Mammary epithelial cell (primary cell): Measurements from ENCODE around the gene HTR4.
"Not testable (repeated sequence)": the region's sequence is repeated elsewhere in the genome, so short reads cannot be mapped to it uniquely, and the experiment has no call there.

Experiments
- EZH2 ChIP-seq: IDR thresholded peaks from 2 replicates; pipeline ENCODE4 v1.6.1; 2012; ENCODE audit warnings: low read length, inconsistent platforms, borderline replicate concordance
- TF ChIP-seq, protein P1 (sequence below), 2 donors: IDR thresholded peaks in 1 of 2; conservative IDR thresholded peaks in 1 of 2; 2 replicates each; pipeline ENCODE4 v1.5.1; 2011 to 2012; ENCODE audit warnings: inconsistent platforms in 2 of 2, low read length in 2 of 2, mild to moderate bottlenecking in 2 of 2, control low read depth in 1 of 2, low read depth in 1 of 2; ENCODE audit not compliant: insufficient read depth in 1 of 2; ENCODE audit errors: extremely low read depth in 1 of 2

DNA sequence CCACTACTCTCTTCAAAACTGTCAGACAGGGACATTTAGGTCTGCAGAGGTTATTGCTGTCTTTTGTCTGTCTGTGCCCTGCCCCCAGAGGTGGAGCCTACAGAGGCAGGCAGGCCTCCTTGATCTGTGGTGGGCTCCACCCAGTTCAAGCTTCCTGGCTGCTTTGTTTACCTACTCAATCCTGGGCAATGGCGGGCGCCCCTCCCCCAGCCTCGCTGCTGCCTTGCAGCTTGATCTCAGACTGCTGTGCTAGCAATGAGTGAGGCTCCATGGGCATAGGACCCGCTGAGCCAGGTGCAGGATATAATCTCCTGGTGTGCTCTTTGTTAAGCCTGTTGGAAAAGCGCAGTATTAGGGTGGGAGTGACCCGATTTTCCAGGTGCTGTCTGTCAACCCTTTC is 19.4 kb upstream of the HTR4 start:
- TF ChIP-seq EZH2: not testable (repeated sequence)
- TF ChIP-seq, protein P1, sequence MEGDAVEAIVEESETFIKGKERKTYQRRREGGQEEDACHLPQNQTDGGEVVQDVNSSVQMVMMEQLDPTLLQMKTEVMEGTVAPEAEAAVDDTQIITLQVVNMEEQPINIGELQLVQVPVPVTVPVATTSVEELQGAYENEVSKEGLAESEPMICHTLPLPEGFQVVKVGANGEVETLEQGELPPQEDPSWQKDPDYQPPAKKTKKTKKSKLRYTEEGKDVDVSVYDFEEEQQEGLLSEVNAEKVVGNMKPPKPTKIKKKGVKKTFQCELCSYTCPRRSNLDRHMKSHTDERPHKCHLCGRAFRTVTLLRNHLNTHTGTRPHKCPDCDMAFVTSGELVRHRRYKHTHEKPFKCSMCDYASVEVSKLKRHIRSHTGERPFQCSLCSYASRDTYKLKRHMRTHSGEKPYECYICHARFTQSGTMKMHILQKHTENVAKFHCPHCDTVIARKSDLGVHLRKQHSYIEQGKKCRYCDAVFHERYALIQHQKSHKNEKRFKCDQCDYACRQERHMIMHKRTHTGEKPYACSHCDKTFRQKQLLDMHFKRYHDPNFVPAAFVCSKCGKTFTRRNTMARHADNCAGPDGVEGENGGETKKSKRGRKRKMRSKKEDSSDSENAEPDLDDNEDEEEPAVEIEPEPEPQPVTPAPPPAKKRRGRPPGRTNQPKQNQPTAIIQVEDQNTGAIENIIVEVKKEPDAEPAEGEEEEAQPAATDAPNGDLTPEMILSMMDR (conservative IDR thresholded peaks at IDR 0.05 in 1 of 2, IDR thresholded peaks at IDR 0.05 in 1 of 2; ENCODE audit: extremely low read depth in 1 of 2, insufficient read depth in 1 of 2, low read depth in 1 of 2, low read length in 2 of 2): not testable (repeated sequence)
